HG03521 (cell line): ENCODE measurements around the gene UPK3A.
"Not testable (repeated sequence)": the region's sequence is repeated elsewhere in the genome, so short reads cannot be mapped to it uniquely, and the experiment has no call there.

Experiments
- ATAC-seq: cut with Tn5 transposase; IDR thresholded peaks from one replicate; pipeline ENCODE4 v1.9.1; 2021; ENCODE audit warnings: mild to moderate bottlenecking, moderate library complexity; ENCODE audit not compliant: unreplicated experiment

Gene UPK3A

GRCh38 chr22:45324311-45324711, 39.6 kb downstream of the UPK3A start:
- no peak for ATAC-seq

GRCh38 chr22:45328261-45328660, 43.5 kb downstream of the UPK3A start:
- not testable (repeated sequence) for ATAC-seq

- no peak for ATAC-seq
Measured at GRCh38 chr22:45328822-45329529, 44.2 kb downstream of the UPK3A start.

GRCh38 chr22:45329530-45329936, 44.8 kb downstream of the UPK3A start:
- ATAC-seq = no peak

- ATAC-seq = no peak
Measured at GRCh38 chr22:45330548-45330947, 45.8 kb downstream of the UPK3A start.

- no peak for ATAC-seq
Measured at GRCh38 chr22:45331486-45331885, 46.7 kb downstream of the UPK3A start.

- no peak for ATAC-seq
Measured at GRCh38 chr22:45332001-45332400, 47.3 kb downstream of the UPK3A start.

GRCh38 chr22:45334068-45334467, 49.3 kb downstream of the UPK3A start:
- ATAC-seq = no peak

- no peak for ATAC-seq
Measured at GRCh38 chr22:45334528-45334927, 49.8 kb downstream of the UPK3A start.

- ATAC-seq = no peak
Measured at GRCh38 chr22:45335021-45335818, 50.5 kb downstream of the UPK3A start.

- ATAC-seq = no peak
Measured at GRCh38 chr22:45335854-45336522, 51.2 kb downstream of the UPK3A start.

GRCh38 chr22:45336971-45337431, 52.3 kb downstream of the UPK3A start:
- no peak for ATAC-seq

- no peak for ATAC-seq
Measured at GRCh38 chr22:45337536-45337935, 52.8 kb downstream of the UPK3A start.

- ATAC-seq = no peak
Measured at GRCh38 chr22:45338795-45339194, 54.0 kb downstream of the UPK3A start.

GRCh38 chr22:45340323-45340722, 55.6 kb downstream of the UPK3A start:
- no peak for ATAC-seq

- ATAC-seq = no peak
Measured at GRCh38 chr22:45341498-45341897, 56.7 kb downstream of the UPK3A start.

GRCh38 chr22:45343143-45343542, 58.4 kb downstream of the UPK3A start:
- no peak for ATAC-seq

- ATAC-seq = no peak
Measured at GRCh38 chr22:45344334-45344733, 59.6 kb downstream of the UPK3A start.
